ENCODE measurements around the gene SEMA5A. TPM values are rescaled to one million over a fixed set of nuclear protein-coding genes. Genes with fewer than 3 reads are reported as not detected.

The SEMA5A gene
- total and polyA plus RNA-seq, 2 donors (not counting 1 experiment from before 2014, with no cell fraction given): not detected

GRCh38 chr5:9174446-9174845 lies 371.4 kb downstream of the SEMA5A start:
- no peaks in the 10 kb centered on the region for H3K4me1 Mint-ChIP-seq
- Histone ChIP-seq H3K4me2 (replicated peaks; ENCODE audit: low read depth, low read length, poor library complexity, severe bottlenecking) (no peak overlapping the region), H3K4me1 (ENCODE audit: control insufficient read depth in 2 of 2, insufficient read depth in 2 of 2, low read length in 2 of 2) (no peaks in the 10 kb centered on the region), H3K27me3 (replicated peaks in 1 of 4; ENCODE audit: control extremely low read depth in 1 of 4, control insufficient read depth in 3 of 4, insufficient read depth in 4 of 4, low read length in 3 of 4) (no peaks in the 10 kb centered on the region), H3K27ac (ENCODE audit: low read length in 2 of 2) (no peak overlapping the region), H2AFZ (ENCODE audit: insufficient read depth, low read depth, low read length, poor library complexity, severe bottlenecking) (no peak overlapping the region), H3K9ac (ENCODE audit: low read length) (no peak overlapping the region), H3K4me3 (ENCODE audit: control extremely low read depth in 1 of 5, extremely low read depth in 1 of 5, insufficient read depth in 1 of 5, low read depth in 2 of 5, low read length in 4 of 5) (no peak overlapping the region), H3K79me2 (ENCODE audit: control insufficient read depth, insufficient read depth, low read length) (no peaks in the 10 kb centered on the region), H3K9me3 (ENCODE audit: control extremely low read depth in 1 of 3, control insufficient read depth in 2 of 3, insufficient read depth in 1 of 3, low read length in 2 of 3) (peaks cover 0 to 6% (median 0%) of the 10 kb centered on the region in 3 donors), H3K36me3 (replicated peaks in 1 of 2; ENCODE audit: control extremely low read depth in 1 of 2, control insufficient read depth in 1 of 2, extremely low read depth in 1 of 2, insufficient read depth in 2 of 2, low read length in 1 of 2) (no peaks in the 10 kb centered on the region), H4K20me1 (ENCODE audit: control insufficient read depth, insufficient read depth, low read length, poor library complexity, severe bottlenecking) (no peaks in the 10 kb centered on the region)
- ChIA-PET POLR2A (no interaction called here), CTCF (no interaction called here)
- H3K4me3 Mint-ChIP-seq: no peak overlapping the region
- ATAC-seq (ENCODE audit: low read depth): no peak
- 95% methylated on average over 3 of the region's 3 CpGs for whole genome bisulfite sequencing (ENCODE audit: insufficient coverage)
- no peaks in the 10 kb centered on the region for H3K27me3 Mint-ChIP-seq
- H3K27ac Mint-ChIP-seq: no peak overlapping the region
- no peak for TF ChIP-seq EZH2 (IDR thresholded peaks at IDR 0.05; ENCODE audit: borderline replicate concordance, insufficient read depth, low read depth, low read length, poor library complexity, severe bottlenecking)
- no peaks in the 10 kb centered on the region for H3K9me3 Mint-ChIP-seq (ENCODE audit: insufficient read depth)
- intact Hi-C loops (cut with micrococcal nuclease): no loop called here
- DNase-seq: no peak

DNA sequence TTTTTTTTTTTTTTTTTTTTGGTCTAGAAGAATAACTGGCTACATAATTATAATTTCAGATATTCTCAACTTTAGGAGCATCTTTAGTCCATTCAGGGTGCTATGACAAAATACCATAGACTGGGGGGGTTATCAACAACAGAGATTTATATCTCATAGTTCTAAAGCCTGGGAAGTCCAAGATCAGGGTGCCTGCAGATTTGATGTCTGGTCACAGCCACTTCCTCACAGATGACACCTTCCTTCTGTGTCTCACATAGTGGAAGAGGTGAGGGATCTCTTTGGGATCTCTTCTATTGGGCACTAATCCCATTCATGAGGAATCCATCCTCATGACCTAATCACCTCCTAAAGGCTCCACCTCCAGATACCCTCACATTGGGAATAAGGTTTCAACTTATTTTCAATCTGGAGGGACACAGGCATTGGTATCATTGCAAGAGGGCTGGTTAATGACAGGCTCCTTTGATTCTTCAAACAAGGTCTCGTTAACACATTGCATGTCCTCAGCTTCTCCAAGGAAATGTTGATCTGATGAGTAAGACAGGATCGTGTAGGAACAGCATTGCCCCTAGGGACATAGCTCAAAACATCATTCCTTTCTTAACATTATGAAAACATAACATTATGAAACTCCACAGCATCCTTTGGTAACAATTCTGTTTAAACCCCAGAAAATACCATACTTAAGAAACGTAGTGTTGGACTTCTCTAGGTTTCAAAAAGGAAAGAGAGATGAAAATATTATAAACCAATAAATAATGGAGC lies 372.4 kb downstream of the SEMA5A start:
- H3K4me3 Mint-ChIP-seq: no peak overlapping the region
- Histone ChIP-seq H3K79me2 (ENCODE audit: control insufficient read depth, insufficient read depth, low read length) (no peaks in the 10 kb centered on the region), H3K4me2 (replicated peaks; ENCODE audit: low read depth, low read length, poor library complexity, severe bottlenecking) (no peak overlapping the region), H4K20me1 (ENCODE audit: control insufficient read depth, insufficient read depth, low read length, poor library complexity, severe bottlenecking) (no peaks in the 10 kb centered on the region), H3K4me3 (ENCODE audit: control extremely low read depth in 1 of 5, extremely low read depth in 1 of 5, insufficient read depth in 1 of 5, low read depth in 2 of 5, low read length in 4 of 5) (no peak overlapping the region), H3K27me3 (replicated peaks in 1 of 4; ENCODE audit: control extremely low read depth in 1 of 4, control insufficient read depth in 3 of 4, insufficient read depth in 4 of 4, low read length in 3 of 4) (no peaks in the 10 kb centered on the region), H3K36me3 (replicated peaks in 1 of 2; ENCODE audit: control extremely low read depth in 1 of 2, control insufficient read depth in 1 of 2, extremely low read depth in 1 of 2, insufficient read depth in 2 of 2, low read length in 1 of 2) (no peaks in the 10 kb centered on the region), H2AFZ (ENCODE audit: insufficient read depth, low read depth, low read length, poor library complexity, severe bottlenecking) (no peak overlapping the region), H3K9me3 (ENCODE audit: control extremely low read depth in 1 of 3, control insufficient read depth in 2 of 3, insufficient read depth in 1 of 3, low read length in 2 of 3) (peaks cover 0 to 6% (median 0%) of the 10 kb centered on the region in 3 donors), H3K4me1 (ENCODE audit: control insufficient read depth in 2 of 2, insufficient read depth in 2 of 2, low read length in 2 of 2) (no peaks in the 10 kb centered on the region), H3K27ac (ENCODE audit: low read length in 2 of 2) (no peak overlapping the region), H3K9ac (ENCODE audit: low read length) (no peak overlapping the region)
- H3K27ac Mint-ChIP-seq: no peak overlapping the region
- ChIA-PET POLR2A (no interaction called here), CTCF (no interaction called here)
- no peak for DNase-seq
- H3K4me1 Mint-ChIP-seq: no peaks in the 10 kb centered on the region
- H3K27me3 Mint-ChIP-seq: no peaks in the 10 kb centered on the region
- intact Hi-C loops (cut with micrococcal nuclease): no loop called here
- no peaks in the 10 kb centered on the region for H3K9me3 Mint-ChIP-seq (ENCODE audit: insufficient read depth)
- no CpG with 5 or more reads among the region's 3 CpGs for WGBS (ENCODE audit: insufficient coverage)
- no peak for TF ChIP-seq EZH2 (IDR thresholded peaks at IDR 0.05; ENCODE audit: borderline replicate concordance, insufficient read depth, low read depth, low read length, poor library complexity, severe bottlenecking)
- TF ChIP-seq, protein P1, sequence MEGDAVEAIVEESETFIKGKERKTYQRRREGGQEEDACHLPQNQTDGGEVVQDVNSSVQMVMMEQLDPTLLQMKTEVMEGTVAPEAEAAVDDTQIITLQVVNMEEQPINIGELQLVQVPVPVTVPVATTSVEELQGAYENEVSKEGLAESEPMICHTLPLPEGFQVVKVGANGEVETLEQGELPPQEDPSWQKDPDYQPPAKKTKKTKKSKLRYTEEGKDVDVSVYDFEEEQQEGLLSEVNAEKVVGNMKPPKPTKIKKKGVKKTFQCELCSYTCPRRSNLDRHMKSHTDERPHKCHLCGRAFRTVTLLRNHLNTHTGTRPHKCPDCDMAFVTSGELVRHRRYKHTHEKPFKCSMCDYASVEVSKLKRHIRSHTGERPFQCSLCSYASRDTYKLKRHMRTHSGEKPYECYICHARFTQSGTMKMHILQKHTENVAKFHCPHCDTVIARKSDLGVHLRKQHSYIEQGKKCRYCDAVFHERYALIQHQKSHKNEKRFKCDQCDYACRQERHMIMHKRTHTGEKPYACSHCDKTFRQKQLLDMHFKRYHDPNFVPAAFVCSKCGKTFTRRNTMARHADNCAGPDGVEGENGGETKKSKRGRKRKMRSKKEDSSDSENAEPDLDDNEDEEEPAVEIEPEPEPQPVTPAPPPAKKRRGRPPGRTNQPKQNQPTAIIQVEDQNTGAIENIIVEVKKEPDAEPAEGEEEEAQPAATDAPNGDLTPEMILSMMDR (IDR thresholded peaks at IDR 0.05): no peak
- no peak for ATAC-seq (ENCODE audit: low read depth)

Measured in B cell (primary cell).